ENCODE results near the gene PKDCC. TPM values are rescaled to one million over a fixed set of nuclear protein-coding genes. Genes with fewer than 3 reads are reported as not detected.

PKDCC gene
- total RNA-seq, 1 donor from 2014 or later = 9.6 TPM

- no peak overlapping the region for H3K4me3 Mint-ChIP-seq (ENCODE audit: unreplicated experiment)
Measured at GRCh38 chr2:42106257-42106816, 58.5 kb downstream of the PKDCC start.

GRCh38 chr2:42107249-42108042, 59.6 kb downstream of the PKDCC start:
- TF ChIP-seq, protein P1, sequence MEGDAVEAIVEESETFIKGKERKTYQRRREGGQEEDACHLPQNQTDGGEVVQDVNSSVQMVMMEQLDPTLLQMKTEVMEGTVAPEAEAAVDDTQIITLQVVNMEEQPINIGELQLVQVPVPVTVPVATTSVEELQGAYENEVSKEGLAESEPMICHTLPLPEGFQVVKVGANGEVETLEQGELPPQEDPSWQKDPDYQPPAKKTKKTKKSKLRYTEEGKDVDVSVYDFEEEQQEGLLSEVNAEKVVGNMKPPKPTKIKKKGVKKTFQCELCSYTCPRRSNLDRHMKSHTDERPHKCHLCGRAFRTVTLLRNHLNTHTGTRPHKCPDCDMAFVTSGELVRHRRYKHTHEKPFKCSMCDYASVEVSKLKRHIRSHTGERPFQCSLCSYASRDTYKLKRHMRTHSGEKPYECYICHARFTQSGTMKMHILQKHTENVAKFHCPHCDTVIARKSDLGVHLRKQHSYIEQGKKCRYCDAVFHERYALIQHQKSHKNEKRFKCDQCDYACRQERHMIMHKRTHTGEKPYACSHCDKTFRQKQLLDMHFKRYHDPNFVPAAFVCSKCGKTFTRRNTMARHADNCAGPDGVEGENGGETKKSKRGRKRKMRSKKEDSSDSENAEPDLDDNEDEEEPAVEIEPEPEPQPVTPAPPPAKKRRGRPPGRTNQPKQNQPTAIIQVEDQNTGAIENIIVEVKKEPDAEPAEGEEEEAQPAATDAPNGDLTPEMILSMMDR (IDR thresholded peaks at IDR 0.05; ENCODE audit: unreplicated experiment) = no peak
- Mint-ChIP-seq H3K27me3 (ENCODE audit: unreplicated experiment) (peaks cover 7% of the 10 kb centered on the region), H3K27ac (ENCODE audit: unreplicated experiment) (no peak overlapping the region), H3K4me1 (ENCODE audit: unreplicated experiment) (peaks cover 3% of the 10 kb centered on the region), H3K4me3 (ENCODE audit: unreplicated experiment) (no peak overlapping the region), H3K9me3 (ENCODE audit: unreplicated experiment) (no peaks in the 10 kb centered on the region), H3K36me3 (ENCODE audit: low read depth, unreplicated experiment) (no peaks in the 10 kb centered on the region)
- no peak for DNase-seq (ENCODE audit: low spot score)

More at GRCh38 chr2:42106257-42106816, 58.5 kb downstream of the PKDCC start:
- Mint-ChIP-seq H3K9me3 (ENCODE audit: unreplicated experiment) (no peaks in the 10 kb centered on the region), H3K27ac (ENCODE audit: unreplicated experiment) (no peak overlapping the region), H3K27me3 (ENCODE audit: unreplicated experiment) (peaks cover 12% of the 10 kb centered on the region), H3K4me1 (ENCODE audit: unreplicated experiment) (peaks cover 8% of the 10 kb centered on the region), H3K36me3 (ENCODE audit: low read depth, unreplicated experiment) (no peaks in the 10 kb centered on the region)
- TF ChIP-seq, protein P1 (IDR thresholded peaks at IDR 0.05; ENCODE audit: unreplicated experiment) = no peak
- no peak for DNase-seq (ENCODE audit: low spot score)

Other genes starting within 250 kb of the PKDCC start
- 49.7 TPM for gene EML4, start 121.3 kb downstream of the PKDCC start, total RNA-seq (ENCODE audit: unreplicated experiment)

Data from endothelial cell (in vitro differentiated cells).